GM18505 (cell line): ENCODE data around the gene VGF.
"Not testable (repeated sequence)": the region's sequence is repeated elsewhere in the genome, so short reads cannot be mapped to it uniquely, and the experiment has no call there.

Experiments used
- ATAC-seq: cut with Tn5 transposase; IDR thresholded peaks from one replicate; pipeline ENCODE4 v1.9.1; 2021; ENCODE audit not compliant: unreplicated experiment
- POLR2A ChIP-seq: IDR thresholded peaks from 4 replicates; pipeline ENCODE4 v1.6.1; 2011; ENCODE audit warnings: borderline replicate concordance; ENCODE audit not compliant: insufficient read depth, insufficient read length; ENCODE audit errors: extremely low read depth

The VGF gene

GRCh38 chr7:101156277-101156676 lies 9.1 kb downstream of the VGF start:
- ATAC-seq, result no peak
- no peak for TF ChIP-seq POLR2A

DNA sequence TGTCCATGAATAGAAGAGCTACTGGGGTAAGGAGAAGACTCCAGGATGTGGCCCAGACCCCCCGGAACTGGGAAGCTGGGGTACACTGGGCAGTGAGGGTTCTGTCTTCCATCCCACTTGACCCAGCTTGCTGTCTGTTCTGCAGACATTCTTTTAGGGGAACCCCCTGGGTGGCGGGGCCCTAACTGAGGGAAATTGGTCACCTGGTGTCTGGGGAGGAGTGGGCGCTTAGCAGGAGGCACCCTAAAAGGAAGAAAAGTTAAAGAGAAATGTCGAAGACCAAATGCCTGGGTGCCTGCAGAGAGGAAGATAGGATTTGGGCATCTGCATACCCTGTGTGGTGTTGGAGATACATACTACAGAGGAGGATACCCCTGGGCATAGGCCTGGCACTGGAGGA lies 10.1 kb downstream of the VGF start:
- no peak for ATAC-seq

DNA sequence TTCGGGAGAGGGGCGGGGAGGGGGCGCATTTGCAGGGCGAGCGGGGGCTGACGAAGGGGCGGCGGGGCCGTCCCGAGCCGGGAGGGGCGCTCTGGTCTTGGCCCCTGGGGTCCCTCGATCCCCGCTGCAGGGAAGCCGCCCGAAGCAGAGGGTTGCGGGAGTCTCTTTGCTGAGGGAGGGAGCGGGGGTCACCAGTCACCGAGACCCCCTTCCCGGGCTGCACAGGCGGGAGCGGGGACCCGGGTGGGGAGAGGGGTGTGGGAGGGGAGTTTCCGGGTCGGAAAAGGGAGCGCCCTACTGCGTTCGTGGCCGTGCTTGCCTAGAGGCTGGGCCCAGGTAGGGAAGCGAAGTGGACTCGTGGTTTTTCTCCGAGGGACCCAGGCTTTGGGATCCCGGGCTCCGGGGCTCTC lies 10.7 kb downstream of the VGF start:
- TF ChIP-seq POLR2A, result no peak
- peak; percentile 16 for ATAC-seq

More for the DNA sequence above, 10.1 kb downstream of the VGF start:
- TF ChIP-seq POLR2A, result no peak

DNA sequence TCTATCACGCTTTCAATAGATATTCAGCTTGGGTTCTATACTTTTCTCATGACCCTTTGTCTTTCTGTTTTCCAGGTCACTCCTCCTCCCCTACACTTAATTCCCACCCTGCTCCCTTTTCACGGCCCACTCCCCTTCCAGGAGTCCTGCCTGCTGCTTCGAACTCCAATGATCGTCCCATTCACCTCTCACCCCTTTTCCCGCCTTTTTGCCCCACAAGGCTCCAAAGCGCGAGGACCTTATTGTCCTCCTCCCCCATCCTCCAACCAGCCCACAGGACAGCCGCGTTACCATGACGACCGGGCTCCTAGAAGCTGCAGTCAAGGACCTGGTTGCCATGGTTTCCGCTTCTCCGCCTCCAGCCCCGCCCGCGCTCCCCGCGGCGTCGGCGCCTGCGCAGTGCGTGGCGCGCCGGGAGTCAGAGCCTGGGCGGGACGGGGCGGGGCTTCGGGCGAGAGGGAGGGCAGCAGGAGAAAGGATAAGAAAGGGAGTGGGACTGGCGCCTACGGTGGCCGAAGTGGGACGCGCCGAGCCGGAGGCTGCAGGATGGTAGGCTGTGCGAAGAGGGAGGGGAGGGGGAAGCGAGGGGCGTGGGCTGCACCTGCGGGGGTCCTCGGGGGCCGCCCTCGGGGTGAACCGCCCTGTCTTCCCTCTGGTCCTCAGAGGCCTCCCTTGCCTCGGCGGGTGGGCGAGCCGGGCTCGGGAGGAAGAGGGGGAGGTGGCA lies 11.2 kb downstream of the VGF start, which contains the start of gene AP1S1:
Gene AP1S1 (plus strand): TSS at position 508 of the 724 bp plus-strand sequence. CDS start 39 bp downstream, at position 547.
- TF ChIP-seq POLR2A, result no peak
- ATAC-seq, result peak; percentile 79

GRCh38 chr7:101151908-101152651 lies 13.3 kb downstream of the VGF start:
- ATAC-seq, result no peak
- TF ChIP-seq POLR2A, result no peak

DNA sequence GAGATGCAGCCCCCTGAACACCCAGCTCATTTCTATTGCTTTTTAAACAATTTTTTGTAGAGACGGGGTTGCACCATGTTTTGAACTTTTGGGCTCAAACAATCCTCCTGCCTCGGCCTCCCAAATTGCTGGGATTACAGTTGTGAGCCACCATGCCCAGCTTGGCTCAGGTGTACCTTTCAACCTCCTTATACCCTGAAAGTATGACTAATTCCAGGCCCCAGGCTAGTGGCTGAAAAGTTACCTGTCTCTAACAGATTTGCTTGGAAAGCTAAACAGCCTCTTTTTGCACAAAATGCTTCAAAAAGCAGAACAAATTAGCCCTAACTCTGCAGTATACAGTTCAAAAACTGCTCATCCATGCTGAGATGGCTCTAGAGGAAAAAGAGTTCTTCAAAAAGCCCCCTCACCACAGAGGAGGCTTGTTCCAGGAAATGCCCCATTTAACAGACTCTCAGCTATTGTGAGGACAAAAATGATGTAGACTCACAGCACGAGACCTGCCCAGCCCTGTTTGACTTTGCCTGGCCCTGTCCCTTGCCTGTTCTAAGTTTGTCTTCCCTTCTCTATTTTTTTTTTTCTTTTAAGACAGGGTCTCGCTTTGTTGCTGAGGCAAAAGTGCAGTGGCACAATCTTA lies 24.5 kb downstream of the VGF start:
- TF ChIP-seq POLR2A, result no peak

GRCh38 chr7:101140339-101140699 lies 25.1 kb downstream of the VGF start:
- ATAC-seq, result no peak
- no peak for TF ChIP-seq POLR2A

More for the DNA sequence above, 24.5 kb downstream of the VGF start:
- ATAC-seq, result no peak

DNA sequence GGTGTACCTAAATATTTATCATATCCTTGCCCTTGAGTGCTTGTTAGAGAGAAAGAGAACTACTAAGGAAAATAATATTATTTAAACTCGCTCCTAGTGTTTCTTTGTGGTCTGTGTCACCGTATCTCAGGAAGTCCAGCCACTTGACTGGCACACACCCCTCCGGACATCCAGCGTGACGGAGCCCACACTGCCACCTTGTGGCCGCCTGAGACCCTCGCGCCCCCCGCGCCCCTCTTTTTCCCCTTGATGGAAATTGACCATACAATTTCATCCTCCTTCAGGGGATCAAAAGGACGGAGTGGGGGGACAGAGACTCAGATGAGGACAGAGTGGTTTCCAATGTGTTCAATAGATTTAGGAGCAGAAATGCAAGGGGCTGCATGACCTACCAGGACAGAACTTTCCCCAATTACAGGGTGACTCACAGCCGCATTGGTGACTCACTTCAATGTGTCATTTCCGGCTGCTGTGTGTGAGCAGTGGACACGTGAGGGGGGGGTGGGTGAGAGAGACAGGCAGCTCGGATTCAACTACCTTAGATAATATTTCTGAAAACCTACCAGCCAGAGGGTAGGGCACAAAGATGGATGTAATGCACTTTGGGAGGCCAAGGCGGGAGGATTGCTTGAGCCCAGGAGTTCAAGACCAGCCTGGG lies 27.0 kb downstream of the VGF start:
- ATAC-seq, result peak; percentile 79

DNA sequence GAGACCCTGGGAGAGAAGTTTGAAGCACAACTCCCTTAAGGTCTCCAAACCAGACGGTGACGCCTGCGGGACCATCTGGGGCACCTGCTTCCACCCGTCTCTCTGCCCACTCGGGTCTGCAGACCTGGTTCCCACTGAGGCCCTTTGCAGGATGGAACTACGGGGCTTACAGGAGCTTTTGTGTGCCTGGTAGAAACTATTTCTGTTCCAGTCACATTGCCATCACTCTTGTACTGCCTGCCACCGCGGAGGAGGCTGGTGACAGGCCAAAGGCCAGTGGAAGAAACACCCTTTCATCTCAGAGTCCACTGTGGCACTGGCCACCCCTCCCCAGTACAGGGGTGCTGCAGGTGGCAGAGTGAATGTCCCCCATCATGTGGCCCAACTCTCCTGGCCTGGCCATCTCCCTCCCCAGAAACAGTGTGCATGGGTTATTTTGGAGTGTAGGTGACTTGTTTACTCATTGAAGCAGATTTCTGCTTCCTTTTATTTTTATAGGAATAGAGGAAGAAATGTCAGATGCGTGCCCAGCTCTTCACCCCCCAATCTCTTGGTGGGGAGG lies 27.6 kb downstream of the VGF start:
- no peak for TF ChIP-seq POLR2A
- ATAC-seq, result no peak

More for the DNA sequence above, 27.0 kb downstream of the VGF start:
- no peak for TF ChIP-seq POLR2A

DNA sequence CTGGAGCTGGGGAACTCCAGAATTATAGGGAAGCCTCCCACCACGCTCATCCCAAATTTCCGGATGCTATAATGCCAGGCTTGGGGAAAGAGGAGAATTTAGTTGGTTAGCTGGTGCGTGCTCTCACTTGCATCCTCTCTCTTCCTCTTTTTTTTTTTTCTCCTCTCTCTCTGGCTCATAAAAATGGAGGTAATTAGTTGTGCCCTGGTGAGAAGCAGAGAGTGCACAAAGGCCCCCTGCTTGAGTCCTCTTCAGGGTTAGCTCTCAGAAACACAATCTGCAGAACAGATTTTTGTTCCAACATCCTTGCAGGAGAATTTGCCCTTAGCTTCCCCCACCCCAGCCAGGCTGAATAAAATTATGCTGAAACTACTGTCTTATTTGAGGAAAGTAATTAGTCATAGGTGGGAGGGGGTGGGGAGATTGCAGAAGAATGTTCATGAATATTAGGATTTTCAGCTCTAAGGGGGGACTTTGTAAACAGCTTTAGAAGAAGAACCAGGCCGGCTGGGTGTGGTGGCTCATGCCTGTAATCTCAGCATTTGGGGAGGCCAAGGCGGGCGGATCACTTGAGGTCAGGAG lies 30.9 kb downstream of the VGF start:
- ATAC-seq, result no peak
- no peak for TF ChIP-seq POLR2A

DNA sequence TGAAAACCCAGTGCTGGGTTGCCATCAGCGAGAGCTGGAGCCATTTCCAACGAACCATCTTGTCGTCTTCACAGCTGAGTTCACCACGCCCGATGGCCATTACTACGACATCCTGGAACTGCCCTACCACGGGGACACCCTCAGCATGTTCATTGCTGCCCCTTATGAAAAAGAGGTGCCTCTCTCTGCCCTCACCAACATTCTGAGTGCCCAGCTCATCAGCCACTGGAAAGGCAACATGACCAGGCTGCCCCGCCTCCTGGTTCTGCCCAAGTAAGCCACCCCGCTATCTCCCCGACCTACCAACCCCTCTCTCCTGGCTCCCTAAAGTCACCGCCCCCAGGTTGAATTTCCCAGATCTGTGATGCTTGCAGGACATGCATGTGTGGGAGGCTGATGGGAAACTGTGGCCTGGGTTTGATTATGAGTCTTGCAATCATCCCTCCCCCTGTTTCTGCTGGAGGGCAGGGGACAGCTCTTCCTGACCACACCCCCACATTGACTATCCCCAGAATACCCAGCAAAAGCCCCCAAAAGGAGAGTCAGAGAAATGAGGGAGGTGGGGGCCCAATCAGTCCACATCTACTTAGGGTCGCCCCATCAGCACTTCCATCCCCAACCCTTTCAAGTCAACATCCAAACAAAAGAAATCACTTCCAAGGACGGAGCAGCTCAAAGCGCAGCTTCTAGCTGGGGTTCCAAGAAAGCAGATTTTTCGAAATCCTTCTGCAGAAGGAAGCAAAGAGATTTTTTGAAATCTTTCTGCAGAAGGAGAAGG lies 31.6 kb downstream of the VGF start:
- ATAC-seq, result no peak
- no peak for TF ChIP-seq POLR2A

- not testable (repeated sequence) for ATAC-seq
Measured at GRCh38 chr7:101132626-101133600, 32.5 kb downstream of the VGF start.
